B cell (primary cell): Measurements from ENCODE around the gene TOX2.

Experiments
- CTCF ChIP-seq: fragments of 200-600 bp; IDR thresholded peaks from one replicate; pipeline ENCODE4 v1.8.0; 2022; ENCODE audit warnings: antibody characterized with exemption, mild to moderate bottlenecking
- EZH2 ChIP-seq: IDR thresholded peaks from 2 replicates; pipeline ENCODE4 v1.6.1; 2012; ENCODE audit warnings: borderline replicate concordance, low read depth, mild to moderate bottlenecking, moderate library complexity, low read length; ENCODE audit not compliant: insufficient read depth, poor library complexity, severe bottlenecking

- no peak for TF ChIP-seq CTCF
- no peak for TF ChIP-seq EZH2
Measured at GRCh38 chr20:43904827-43905177, 9.8 kb upstream of the TOX2 start.
